Transverse colon (tissue), 4 donors: Measurements from ENCODE around the gene LYSMD2.

Experiments
- EP300 ChIP-seq: sonication (generic); formaldehyde crosslinking; IDR thresholded peaks from one replicate; pipeline ENCODE4 v1.6.1; 2017; ENCODE audit warnings: antibody characterized with exemption, low read depth
- POLR2A ChIP-seq: fragments of 450-650 bp; IDR thresholded peaks from one replicate; pipeline ENCODE4 v1.6.1; 2016; ENCODE audit warnings: antibody characterized with exemption, mild to moderate bottlenecking, moderate library complexity
- POLR2AphosphoS5 ChIP-seq, 3 donors: sonication (generic); formaldehyde crosslinking; IDR thresholded peaks; one replicate each; pipeline ENCODE4 v1.6.1; 2016; ENCODE audit warnings: antibody characterized with exemption in 3 of 3
- TF ChIP-seq, protein P1 (sequence below), 5 experiments: fragments of 200-600 bp in 3 of 5; fragments of 450-650 bp in 2 of 5; sonication (generic) in 3 of 5; IDR thresholded peaks; 1 replicate in 2 of 5; 2 replicates in 3 of 5; pipeline ENCODE4 v1.5.1; 2016 to 2017; ENCODE audit warnings: antibody characterized with exemption in 5 of 5, inconsistent platforms in 3 of 5, mild to moderate bottlenecking in 2 of 5, moderate library complexity in 1 of 5

DNA sequence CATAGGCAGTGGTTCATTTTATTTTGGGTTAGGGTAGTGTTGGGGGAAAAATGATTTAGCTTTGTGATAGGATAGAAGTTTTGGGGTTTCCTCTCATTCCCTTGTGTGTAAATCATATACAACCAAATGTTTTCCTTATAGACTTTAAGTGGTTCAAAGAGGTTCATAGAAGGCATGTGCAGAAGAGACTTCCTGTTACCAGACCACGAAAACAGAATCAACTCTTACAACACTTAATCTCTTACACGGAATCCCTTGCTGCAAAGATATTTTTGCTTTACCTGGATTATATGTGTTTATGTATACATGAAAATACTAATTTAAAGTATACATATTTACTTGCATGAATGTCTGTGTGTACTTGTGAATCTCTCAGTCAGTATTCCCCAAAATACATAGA lies 16.8 kb upstream of the LYSMD2 start:
- TF ChIP-seq, protein P1, sequence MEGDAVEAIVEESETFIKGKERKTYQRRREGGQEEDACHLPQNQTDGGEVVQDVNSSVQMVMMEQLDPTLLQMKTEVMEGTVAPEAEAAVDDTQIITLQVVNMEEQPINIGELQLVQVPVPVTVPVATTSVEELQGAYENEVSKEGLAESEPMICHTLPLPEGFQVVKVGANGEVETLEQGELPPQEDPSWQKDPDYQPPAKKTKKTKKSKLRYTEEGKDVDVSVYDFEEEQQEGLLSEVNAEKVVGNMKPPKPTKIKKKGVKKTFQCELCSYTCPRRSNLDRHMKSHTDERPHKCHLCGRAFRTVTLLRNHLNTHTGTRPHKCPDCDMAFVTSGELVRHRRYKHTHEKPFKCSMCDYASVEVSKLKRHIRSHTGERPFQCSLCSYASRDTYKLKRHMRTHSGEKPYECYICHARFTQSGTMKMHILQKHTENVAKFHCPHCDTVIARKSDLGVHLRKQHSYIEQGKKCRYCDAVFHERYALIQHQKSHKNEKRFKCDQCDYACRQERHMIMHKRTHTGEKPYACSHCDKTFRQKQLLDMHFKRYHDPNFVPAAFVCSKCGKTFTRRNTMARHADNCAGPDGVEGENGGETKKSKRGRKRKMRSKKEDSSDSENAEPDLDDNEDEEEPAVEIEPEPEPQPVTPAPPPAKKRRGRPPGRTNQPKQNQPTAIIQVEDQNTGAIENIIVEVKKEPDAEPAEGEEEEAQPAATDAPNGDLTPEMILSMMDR (IDR thresholded peaks at IDR 0.05) = no peak
- no peak for TF ChIP-seq POLR2A
- no peak for TF ChIP-seq EP300
- TF ChIP-seq POLR2AphosphoS5 (IDR thresholded peaks at IDR 0.05) = no peak
